Activated CD4-positive, alpha-beta T cell treated with anti-CD3 and anti-CD28 coated beads, Interleukin-2, Interleukin-4, amounts not matched to agents 100 ng/mL and 50 ng/mL, durations not matched to agents 16 hours and 8 hours (primary cell): ENCODE data around the gene VEZF1.

ENCODE experiments used
- DNase-seq: peaks from one replicate; pipeline ENCODE4 v3.0.0-alpha.2; 2020; ENCODE audit warnings: low spot score

VEZF1 gene

DNA sequence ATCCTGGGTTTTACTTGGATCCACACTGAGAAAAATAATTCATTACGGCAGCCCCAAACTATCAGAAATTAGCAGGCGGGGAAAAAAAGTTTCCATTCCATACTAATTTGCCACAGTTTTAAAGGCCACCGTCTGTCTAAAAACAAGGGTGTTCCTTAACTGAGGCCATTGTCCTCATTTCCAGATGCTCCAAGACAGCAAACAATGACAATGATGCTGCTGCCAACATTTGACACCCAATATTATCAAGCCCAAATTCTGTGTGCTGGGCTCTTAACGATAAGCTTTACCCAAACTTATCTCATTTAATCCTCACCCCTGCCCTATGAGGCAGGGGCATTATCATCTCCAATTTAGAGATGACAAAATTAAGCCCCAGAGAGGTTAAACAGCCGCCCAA is 59.1 kb downstream of the VEZF1 start:
- DNase-seq: no peak

DNA sequence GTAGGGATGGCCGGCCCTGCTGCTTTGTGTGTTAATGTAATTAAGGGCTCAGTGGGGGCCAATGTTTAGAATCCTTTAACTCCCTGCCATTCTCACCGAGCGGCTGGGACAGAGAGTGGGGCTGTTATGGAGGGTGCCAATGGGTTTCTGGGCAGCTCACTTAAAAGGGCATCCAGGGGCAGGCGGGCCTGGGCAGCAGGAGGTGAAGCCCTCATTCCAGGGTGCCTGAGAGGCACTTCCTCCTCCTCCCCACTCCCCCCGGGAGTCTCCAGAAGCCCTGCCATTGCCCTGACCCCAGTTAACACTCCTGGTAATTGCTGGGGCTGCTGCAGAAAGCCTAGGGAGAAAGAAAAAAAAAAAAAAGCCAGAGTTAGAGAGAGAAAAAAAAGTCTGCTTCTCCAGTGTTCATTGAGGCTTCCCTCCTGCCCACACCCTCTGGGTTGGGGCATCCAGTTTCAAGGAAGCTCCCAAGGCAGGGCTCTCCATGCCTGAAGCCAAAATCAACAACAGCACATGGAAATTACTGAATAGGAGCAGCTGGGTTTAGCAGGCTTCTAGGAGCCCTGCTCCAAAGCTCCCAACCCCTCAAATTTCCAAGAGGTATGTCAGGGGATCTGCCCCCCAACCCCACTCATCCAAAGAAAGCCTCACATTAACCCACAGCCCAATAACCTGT is 60.9 kb downstream of the VEZF1 start:
- DNase-seq: no peak

DNA sequence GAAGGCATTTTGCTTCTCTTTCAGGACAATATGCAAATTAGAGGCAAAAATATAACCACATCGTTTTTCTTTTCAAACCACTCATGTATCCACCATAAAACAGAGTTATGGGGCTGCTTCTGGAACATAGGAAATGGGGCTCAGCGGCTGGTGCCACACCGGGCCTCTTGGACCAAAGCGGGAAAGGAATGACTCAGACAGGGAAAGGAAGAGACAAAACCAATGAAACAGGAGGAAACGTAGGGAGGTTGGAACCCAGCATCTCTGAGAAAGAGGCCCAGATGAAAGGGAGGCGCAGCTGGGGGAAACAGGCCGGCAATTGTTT is 61.4 kb downstream of the VEZF1 start:
- DNase-seq: no peak

DNA sequence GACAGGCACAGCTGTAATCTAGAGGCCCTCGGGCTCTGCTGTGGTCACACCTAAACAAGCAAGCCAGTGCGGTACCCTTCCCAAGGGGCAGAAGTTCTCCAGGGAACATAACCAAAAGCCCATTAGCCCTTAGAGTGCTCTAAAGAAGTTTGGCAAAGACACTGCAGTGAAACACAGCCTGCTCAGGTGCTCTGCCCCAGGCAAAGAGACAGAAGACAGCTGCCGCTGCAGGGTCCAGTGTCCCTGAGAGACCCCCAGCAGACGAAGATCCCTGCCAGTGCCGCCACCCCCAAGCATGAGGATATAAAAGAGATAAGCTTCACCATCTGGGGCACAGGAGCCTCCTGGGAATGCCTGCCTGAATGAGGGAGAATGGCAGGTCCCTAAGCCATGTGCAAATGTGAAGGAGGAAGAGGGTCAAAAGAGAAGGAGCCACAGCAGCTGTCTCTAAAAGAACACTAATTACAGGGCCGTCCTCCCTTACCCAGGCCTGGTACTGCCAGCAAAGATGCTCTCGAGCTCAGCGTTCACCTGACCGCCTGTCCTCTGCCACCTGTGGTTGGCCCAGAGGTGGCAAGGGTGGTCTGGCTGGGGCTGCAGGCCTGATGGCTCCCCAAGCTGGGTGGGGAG is 62.6 kb downstream of the VEZF1 start:
- DNase-seq: no peak

DNA sequence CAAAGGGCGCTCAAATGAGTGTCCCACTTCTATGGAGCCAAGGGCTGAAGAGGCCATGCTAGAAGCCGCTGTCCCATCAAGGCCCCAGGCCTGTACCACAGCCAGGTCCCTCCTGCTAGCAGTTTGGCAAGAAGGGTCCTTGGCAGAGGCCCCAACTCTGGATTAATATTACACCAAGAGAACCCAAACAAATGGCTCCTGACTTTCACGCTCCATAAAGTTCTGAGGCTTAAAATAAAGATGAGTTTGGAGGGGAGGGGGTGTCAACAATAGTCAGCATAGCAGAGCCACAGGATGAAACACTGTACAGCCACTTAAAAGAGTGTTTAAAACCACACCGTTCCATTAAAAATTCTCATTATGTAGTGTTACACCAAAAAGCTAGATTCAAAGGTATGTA is 63.4 kb downstream of the VEZF1 start:
- DNase-seq: no peak
